Measurements from ENCODE around the gene SOWAHA.

DNA sequence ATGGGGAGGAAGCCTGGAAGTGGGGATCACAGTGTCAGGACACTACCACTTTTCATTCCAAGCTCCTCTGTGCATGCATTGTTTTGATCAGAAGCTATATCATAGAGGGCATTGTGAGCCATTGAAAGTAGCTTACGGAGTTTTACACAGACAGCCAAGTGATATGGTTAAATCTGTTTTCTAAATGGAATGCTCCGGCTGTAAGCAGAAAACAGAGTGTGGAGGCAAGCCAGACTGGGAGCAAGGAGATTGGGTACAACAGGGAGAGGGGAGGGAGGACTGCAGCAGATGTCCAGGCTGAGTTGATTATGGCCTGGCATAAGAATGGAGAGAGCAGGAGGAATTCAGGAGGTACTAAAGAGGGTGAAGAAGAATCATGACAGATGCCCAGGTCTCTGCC is 15.5 kb upstream of the SOWAHA start:
- TF ChIP-seq ELF4 (IDR thresholded peaks at IDR 0.05) = no peak
- TF ChIP-seq ZNF384 (IDR thresholded peaks at IDR 0.05) = no peak
- no peak for TF ChIP-seq FOXA1 (IDR thresholded peaks at IDR 0.05)
- TF ChIP-seq FOXM1 (IDR thresholded peaks at IDR 0.05; ENCODE audit: borderline replicate concordance) = no peak
